SJSA1 (cell line): ENCODE results near the gene APOBEC3B. TPM values are rescaled to one million over a fixed set of nuclear protein-coding genes. Genes with fewer than 3 reads are reported as not detected.
"Not testable (repeated sequence)": the region's sequence is repeated elsewhere in the genome, so short reads cannot be mapped to it uniquely, and the experiment has no call there.

Source experiments
- DNase-seq, 2 experiments: peaks; one replicate each; pipeline ENCODE4 v3.0.0-alpha.2; 2015 to 2020; ENCODE audit warnings: low spot score in 2 of 2, low read depth in 1 of 2
- H3K27ac ChIP-seq: fragments of 250-450 bp; sonication (Bioruptor Pico); 2 replicates; pipeline ENCODE4 v1.5.1; 2020; ENCODE audit warnings: mild to moderate bottlenecking, moderate library complexity
- H3K27me3 ChIP-seq: fragments of 250-450 bp; sonication (Bioruptor Pico); replicated peaks from 2 replicates; pipeline ENCODE4 v1.5.1; 2020; ENCODE audit warnings: mild to moderate bottlenecking, moderate library complexity
- H3K36me3 ChIP-seq: fragments of 250-450 bp; sonication (Bioruptor Pico); 2 replicates; pipeline ENCODE4 v1.5.1; 2020; ENCODE audit warnings: mild to moderate bottlenecking
- H3K4me1 ChIP-seq: fragments of 250-450 bp; sonication (Bioruptor Pico); replicated peaks from 2 replicates; pipeline ENCODE4 v1.6.1; 2021; ENCODE audit warnings: mild to moderate bottlenecking
- H3K4me3 ChIP-seq: fragments of 250-450 bp; sonication (Bioruptor Pico); 2 replicates; pipeline ENCODE4 v1.5.1; 2020; ENCODE audit warnings: mild to moderate bottlenecking
- H3K9me3 ChIP-seq: fragments of 250-450 bp; sonication (Bioruptor Pico); replicated peaks from 2 replicates; pipeline ENCODE4 v1.5.1; 2020; ENCODE audit warnings: mild to moderate bottlenecking
- total RNA-seq: library from RNA; depleted of rRNA; stranded (reverse); fragments of >200 nt; shearing (Covaris generic); gene quantifications from 2 replicates; pipeline ENCODE4 v1.2.3, GENCODE V29; 2014; rRNA removed

APOBEC3B gene
- total RNA-seq, 1 experiment from 2014 or later: 9.4 TPM

DNA sequence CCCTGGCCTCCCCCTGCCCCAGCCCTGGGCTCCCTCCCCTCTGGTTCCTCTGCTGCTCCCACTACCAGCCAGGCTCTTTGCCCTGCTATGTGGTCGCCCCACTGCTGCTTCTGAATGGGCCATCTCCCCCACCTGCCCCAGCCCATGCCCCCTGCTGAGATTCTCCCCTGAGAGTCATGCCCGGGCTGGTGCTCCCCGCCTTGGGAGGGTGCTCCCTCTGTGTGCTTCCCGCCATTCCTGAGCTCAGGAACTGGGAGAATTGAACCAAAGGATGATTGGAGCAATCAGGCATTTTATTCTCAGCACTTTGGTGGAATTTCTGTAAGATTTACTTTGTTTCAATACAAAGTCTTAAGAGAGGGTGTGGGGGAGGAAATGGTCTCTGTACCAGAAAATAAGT is 45.6 kb downstream of the APOBEC3B start:
- no peak for DNase-seq
- Histone ChIP-seq H3K9me3 (no peaks in the 10 kb centered on the region), H3K36me3 (no peaks in the 10 kb centered on the region), H3K27me3 (no peaks in the 10 kb centered on the region), H3K4me3 (no peak overlapping the region), H3K27ac (no peak overlapping the region), H3K4me1 (no peaks in the 10 kb centered on the region)

DNA sequence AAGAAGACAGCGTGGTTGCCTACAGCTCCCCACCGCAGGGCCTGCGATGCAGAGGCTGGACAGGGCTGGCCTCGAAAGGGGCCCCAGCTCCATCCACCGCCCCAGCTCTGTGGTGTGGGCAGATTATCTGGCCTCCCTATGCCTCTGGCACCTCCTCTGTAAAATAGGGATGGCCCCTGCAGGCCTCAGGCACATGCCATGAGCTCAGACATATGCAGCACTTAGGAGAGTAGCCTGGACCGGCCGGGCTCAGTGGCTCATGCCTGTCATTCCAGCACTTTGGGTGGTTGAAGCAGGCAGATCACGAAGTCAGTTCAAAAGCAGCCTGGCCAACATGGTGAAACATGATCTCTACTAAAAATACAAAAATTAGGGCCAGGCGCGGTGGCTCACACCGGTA is 46.1 kb downstream of the APOBEC3B start:
- Histone ChIP-seq H3K4me3 (no peak overlapping the region), H3K27ac (no peak overlapping the region), H3K4me1 (no peaks in the 10 kb centered on the region), H3K36me3 (no peaks in the 10 kb centered on the region), H3K27me3 (no peaks in the 10 kb centered on the region), H3K9me3 (no peaks in the 10 kb centered on the region)
- no peak for DNase-seq

DNA sequence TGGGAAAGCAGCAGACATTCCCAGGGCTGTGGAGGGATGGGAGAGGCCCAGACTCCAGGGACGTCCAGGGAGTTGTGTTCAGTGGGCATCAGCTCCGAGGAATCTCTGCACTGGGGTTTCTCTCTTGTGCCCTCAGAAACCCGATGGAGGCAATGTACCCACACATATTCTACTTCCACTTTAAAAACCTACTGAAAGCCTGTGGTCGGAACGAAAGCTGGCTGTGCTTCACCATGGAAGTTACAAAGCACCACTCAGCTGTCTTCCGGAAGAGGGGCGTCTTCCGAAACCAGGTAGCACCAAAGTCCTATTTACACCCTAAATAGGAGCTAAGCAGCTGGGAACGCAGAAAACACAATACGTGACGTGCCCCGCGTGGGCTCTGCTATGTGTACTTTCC is 47.1 kb downstream of the APOBEC3B start:
- no peak for DNase-seq
- Histone ChIP-seq H3K36me3 (no peaks in the 10 kb centered on the region), H3K4me1 (no peaks in the 10 kb centered on the region)

GRCh38 chr22:39030705-39031104 is 48.6 kb downstream of the APOBEC3B start:
- Histone ChIP-seq H3K4me3 (no peak overlapping the region), H3K4me1 (no peaks in the 10 kb centered on the region), H3K27ac (no peak overlapping the region), H3K36me3 (no peaks in the 10 kb centered on the region), H3K27me3 (no peaks in the 10 kb centered on the region), H3K9me3 (no peaks in the 10 kb centered on the region)
- DNase-seq: no peak

More for the DNA sequence above, 47.1 kb downstream of the APOBEC3B start:
- Histone ChIP-seq H3K4me3 (no peak overlapping the region), H3K27ac (no peak overlapping the region), H3K9me3 (no peaks in the 10 kb centered on the region), H3K27me3 (no peaks in the 10 kb centered on the region)

- not testable (repeated sequence) for H3K36me3 ChIP-seq, H3K4me1 ChIP-seq, H3K27ac ChIP-seq, DNase-seq, H3K4me3 ChIP-seq, H3K27me3 ChIP-seq, H3K9me3 ChIP-seq
Observed at GRCh38 chr22:39031434-39032295, 49.5 kb downstream of the APOBEC3B start.

DNA sequence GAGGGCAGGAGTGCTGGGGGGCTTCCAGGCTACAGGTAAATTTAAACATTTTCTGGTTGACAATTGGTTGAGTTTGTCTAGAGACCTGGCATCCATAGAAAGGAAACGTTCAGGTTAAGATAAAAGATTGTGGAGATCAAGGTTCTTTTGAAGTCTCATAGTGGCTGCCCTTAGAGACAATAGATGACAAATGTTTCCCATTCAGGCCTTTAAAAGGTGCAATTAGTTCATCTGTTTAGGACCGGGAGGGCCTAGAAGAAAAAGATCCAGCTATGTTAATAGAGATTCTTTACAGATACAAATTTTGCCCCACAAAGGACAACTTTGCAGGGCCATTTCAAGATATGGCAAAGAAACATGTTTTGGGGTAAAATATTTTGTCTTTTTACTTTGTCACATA is 54.9 kb downstream of the APOBEC3B start:
- not testable (repeated sequence) for H3K36me3 ChIP-seq, H3K4me3 ChIP-seq, H3K27ac ChIP-seq, H3K9me3 ChIP-seq, H3K27me3 ChIP-seq, DNase-seq
- peaks cover 11% of the 10 kb centered on the region for H3K4me1 ChIP-seq

DNA sequence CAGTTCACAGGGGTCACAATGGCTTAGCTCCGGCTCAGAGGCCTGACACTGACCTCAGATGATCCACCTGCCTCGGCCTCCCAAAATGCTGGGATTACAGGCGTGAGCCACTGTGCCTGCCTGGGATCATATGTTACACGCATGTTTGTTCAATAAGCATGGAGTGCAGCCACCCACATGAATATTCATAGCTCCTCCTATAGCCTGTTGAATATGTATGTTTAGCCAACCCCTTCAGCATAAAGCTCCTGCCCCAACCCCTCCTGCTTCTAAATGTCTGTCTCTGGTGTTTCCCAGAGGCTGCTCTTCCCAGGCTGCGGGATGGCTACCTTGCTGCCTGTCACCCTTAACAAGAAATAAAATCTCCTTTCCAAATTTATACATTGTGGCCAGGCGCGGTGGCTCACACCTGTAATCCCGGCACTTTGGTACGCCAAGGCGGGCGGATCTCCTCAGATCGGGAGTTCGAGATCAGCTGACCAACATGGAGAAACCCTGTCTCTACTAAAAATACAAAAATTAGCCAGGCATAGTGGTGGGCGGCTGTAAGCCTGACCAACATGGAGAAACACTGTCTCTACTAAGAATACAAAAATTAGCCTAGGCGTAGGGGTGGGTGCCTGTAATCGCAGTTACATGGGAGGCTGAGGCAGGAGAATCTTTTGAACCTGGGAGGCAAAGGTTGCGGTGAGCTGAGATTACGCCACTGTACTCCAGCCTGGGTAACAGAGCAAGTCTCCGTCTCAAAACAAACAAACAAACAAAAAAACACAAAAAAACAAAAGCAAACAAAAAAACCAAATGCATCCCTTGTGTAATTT is 57.4 kb downstream of the APOBEC3B start:
- no peak overlapping the region for H3K4me3 ChIP-seq
- H3K4me1 ChIP-seq: peaks cover 11% of the 10 kb centered on the region
- H3K27me3 ChIP-seq: no peaks in the 10 kb centered on the region
- no peak overlapping the region for H3K27ac ChIP-seq
- no peak for DNase-seq
- H3K36me3 ChIP-seq: no peaks in the 10 kb centered on the region; the same call in 1 of the 2 replicates
- H3K9me3 ChIP-seq: no peaks in the 10 kb centered on the region

DNA sequence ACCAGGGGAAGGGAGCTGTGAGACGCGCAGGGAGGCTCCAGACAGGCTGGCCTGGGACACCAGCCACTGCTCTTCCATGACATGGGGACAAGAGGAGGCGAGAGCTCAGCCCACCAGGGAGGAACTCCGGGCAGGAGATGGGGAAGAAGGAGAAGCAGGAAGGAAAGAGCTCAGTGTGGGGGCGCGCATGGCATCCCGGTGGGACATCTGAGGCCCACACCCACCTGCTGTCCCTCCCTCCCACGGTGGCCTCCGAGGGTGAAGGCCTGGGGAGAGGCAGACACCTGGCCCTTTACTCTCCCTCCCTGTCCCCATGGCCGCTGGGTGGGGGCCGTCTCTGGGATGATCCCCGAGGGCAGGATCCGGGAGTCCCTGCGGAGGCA is 58.0 kb downstream of the APOBEC3B start:
- Histone ChIP-seq H3K4me3 (0 out of 2 replicates have a peak overlapping the region, but pooled peaks have one; percentile 8), H3K4me1 (peaks cover 11% of the 10 kb centered on the region)
- H3K36me3 ChIP-seq, H3K27ac ChIP-seq, H3K9me3 ChIP-seq, H3K27me3 ChIP-seq, DNase-seq: not testable (repeated sequence)

DNA sequence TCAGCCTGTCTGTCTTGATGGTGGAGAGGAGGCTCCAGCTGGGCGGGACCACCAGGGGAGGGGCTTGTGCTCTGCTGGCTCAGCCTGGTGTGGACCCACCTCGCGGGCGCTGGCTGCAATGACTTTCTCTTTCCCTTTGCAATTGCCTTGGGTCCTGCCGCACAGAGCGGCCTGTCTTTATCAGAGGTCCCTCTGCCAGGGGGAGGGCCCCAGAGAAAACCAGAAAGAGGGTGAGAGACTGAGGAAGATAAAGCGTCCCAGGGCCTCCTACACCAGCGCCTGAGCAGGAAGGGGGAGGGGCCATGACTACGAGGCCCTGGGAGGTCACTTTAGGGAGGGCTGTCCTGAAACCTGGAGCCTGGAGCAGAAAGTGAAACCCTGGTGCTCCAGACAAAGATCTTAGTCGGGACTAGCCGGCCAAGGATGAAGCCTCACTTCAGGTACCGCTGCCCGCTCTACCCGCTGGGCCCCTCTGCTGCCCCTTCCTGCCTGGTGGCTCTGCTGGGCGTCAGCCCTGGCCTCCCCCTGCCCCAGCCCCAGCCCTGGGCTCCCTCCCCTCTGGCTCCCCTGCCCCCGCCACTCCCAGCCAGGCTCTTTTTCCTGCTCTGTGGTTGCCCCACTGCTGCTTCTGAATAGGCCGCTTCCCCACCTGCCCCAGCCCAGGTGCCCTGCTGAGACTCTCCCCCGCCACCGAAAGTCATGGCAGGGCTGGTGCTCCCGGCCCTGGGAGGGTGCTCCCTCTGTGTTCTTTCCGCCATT is 58.6 kb downstream of the APOBEC3B start, which contains the start of gene APOBEC3F:
APOBEC3F (plus strand) TSS at position 327 of the 759 bp plus-strand sequence; CDS start at position 424, 97 bp downstream.
- not testable (repeated sequence) for H3K36me3 ChIP-seq, H3K27me3 ChIP-seq, H3K9me3 ChIP-seq
- peaks cover 11% of the 10 kb centered on the region for H3K4me1 ChIP-seq
- H3K4me3 ChIP-seq: peak within 1 kb of the TSS; percentile 47
- peak; percentile 58 to 78 for DNase-seq
- H3K27ac ChIP-seq: peak within 1 kb of the TSS; percentile 54; the same call in 1 of the 2 replicates

- peaks cover 11% of the 10 kb centered on the region for H3K4me1 ChIP-seq
- no peaks in the 10 kb centered on the region for H3K27me3 ChIP-seq
- H3K36me3 ChIP-seq: peaks cover 5% of the 10 kb centered on the region; the same call in 1 of the 2 replicates
- H3K4me3 ChIP-seq: no peak overlapping the region
- H3K27ac ChIP-seq: no peak overlapping the region
- DNase-seq: no peak
- no peaks in the 10 kb centered on the region for H3K9me3 ChIP-seq
Observed at GRCh38 chr22:39041908-39042307, 59.8 kb downstream of the APOBEC3B start.

Other genes with a start within 250 kb of the APOBEC3B start
- 201 and 238 TPM in 2 replicates for gene SUN2, start 226.3 kb upstream of the APOBEC3B start, total RNA-seq
- gene DNAL4, start 188.2 kb upstream of the APOBEC3B start, total RNA-seq: 19.9 and 33.9 TPM in 2 replicates
- 2.1 and 2.2 TPM in 2 replicates for gene NPTXR, start 138.3 kb upstream of the APOBEC3B start, total RNA-seq
- gene CBX6, start 110.1 kb upstream of the APOBEC3B start, total RNA-seq: 22.6 and 28.5 TPM in 2 replicates
- not detected in 2 replicates for gene APOBEC3A, start 24.7 kb upstream of the APOBEC3B start, total RNA-seq
- 3.2 and 3.4 TPM in 2 replicates for gene APOBEC3C, start 31.9 kb downstream of the APOBEC3B start, total RNA-seq
- gene APOBEC3D, start 38.8 kb downstream of the APOBEC3B start, total RNA-seq: 1.9 and 2.3 TPM in 2 replicates
- gene APOBEC3F, start 58.5 kb downstream of the APOBEC3B start, total RNA-seq: 2.6 and 3.8 TPM in 2 replicates
- 7.0 and 13.9 TPM in 2 replicates for gene APOBEC3G, start 94.9 kb downstream of the APOBEC3B start, total RNA-seq
- 1.4 TPM in 1 of 2 replicates, not detected in the other for gene APOBEC3H, start 114.9 kb downstream of the APOBEC3B start, total RNA-seq
- gene CBX7, start 170.3 kb downstream of the APOBEC3B start, total RNA-seq: 5.5 and 6.3 TPM in 2 replicates